Brain microvascular endothelial cell (primary cell): ENCODE data around the gene BBX.

Source experiments
- DNase-seq: peaks from one replicate; pipeline ENCODE4 v3.0.0-alpha.2; 2020
- H3K27ac ChIP-seq: fragments of 250-450 bp; sonication (Bioruptor Pico); 2 replicates; pipeline ENCODE4 v1.5.1; 2020; ENCODE audit warnings: mild to moderate bottlenecking, moderate library complexity
- H3K27me3 ChIP-seq: fragments of 250-450 bp; sonication (Bioruptor Pico); replicated peaks from 2 replicates; pipeline ENCODE4 v1.5.1; 2020; ENCODE audit warnings: mild to moderate bottlenecking
- H3K36me3 ChIP-seq: fragments of 250-450 bp; sonication (Bioruptor Pico); replicated peaks from 2 replicates; pipeline ENCODE4 v1.5.1; 2020; ENCODE audit warnings: mild to moderate bottlenecking
- H3K4me3 ChIP-seq: 2 replicates; pipeline ENCODE4 v1.5.1; 2011; ENCODE audit warnings: low read depth, mild to moderate bottlenecking, control low read depth, low read length, moderate library complexity
- CTCF ChIP-seq: IDR thresholded peaks from 2 replicates; pipeline ENCODE4 v1.5.1; 2011; ENCODE audit warnings: low read depth, mild to moderate bottlenecking, moderate library complexity, low read length, control low read depth, inconsistent platforms; ENCODE audit errors: missing control alignments
- in situ Hi-C: cut with HindIII; loops from 2 replicates; pipeline ENCODE4 v1.10.0; 2017; ENCODE audit warnings: low sequenced_read_pairs, low pct_ligation_motif_present

BBX gene

GRCh38 chr3:107498646-107499045 lies 24.1 kb upstream of the BBX start:
- no peaks in the 10 kb centered on the region for H3K36me3 ChIP-seq
- DNase-seq = no peak
- H3K27ac ChIP-seq = no peak overlapping the region
- in situ Hi-C loops = no loop called here
- no peak overlapping the region for H3K4me3 ChIP-seq
- no peak for TF ChIP-seq CTCF
- no peaks in the 10 kb centered on the region for H3K27me3 ChIP-seq

- Histone ChIP-seq H3K36me3 (no peaks in the 10 kb centered on the region), H3K27ac (no peak overlapping the region), H3K27me3 (no peaks in the 10 kb centered on the region), H3K4me3 (no peak overlapping the region)
- no peak for TF ChIP-seq CTCF
- in situ Hi-C loops = no loop called here
- DNase-seq = no peak
Measured at GRCh38 chr3:107506458-107506857, 16.3 kb upstream of the BBX start.

- H3K36me3 ChIP-seq = no peaks in the 10 kb centered on the region
- no peak for DNase-seq
- no peak overlapping the region for H3K27ac ChIP-seq
- TF ChIP-seq CTCF = no peak
- in situ Hi-C loops = no loop called here
- H3K27me3 ChIP-seq = no peaks in the 10 kb centered on the region
- H3K4me3 ChIP-seq = no peak overlapping the region
Measured at GRCh38 chr3:107508331-107508730, 14.4 kb upstream of the BBX start.

- in situ Hi-C loops = no loop called here
- no peak overlapping the region for H3K27ac ChIP-seq
- TF ChIP-seq CTCF = peak; percentile 23
- no peaks in the 10 kb centered on the region for H3K27me3 ChIP-seq
- H3K36me3 ChIP-seq = no peaks in the 10 kb centered on the region
- no peak for DNase-seq
- no peak overlapping the region for H3K4me3 ChIP-seq
Measured at GRCh38 chr3:107512108-107512507, 10.7 kb upstream of the BBX start.

- no peak for DNase-seq
- in situ Hi-C loops = no loop called here
Measured at GRCh38 chr3:107514453-107514852, 8.3 kb upstream of the BBX start.

More at GRCh38 chr3:107514453-107514852, 8.3 kb upstream of the BBX start:
- Histone ChIP-seq H3K27me3 (no peaks in the 10 kb centered on the region), H3K4me3 (no peak overlapping the region), H3K36me3 (no peaks in the 10 kb centered on the region), H3K27ac (no peak overlapping the region)
- no peak for TF ChIP-seq CTCF
